ENCODE measurements around the gene ZNF772. TPM values are rescaled to one million over a fixed set of nuclear protein-coding genes. Genes with fewer than 3 reads are reported as not detected.
A peak's percentile ranks its signal among the peaks of the same experiment; 100 is the strongest.
"Not testable (repeated sequence)": the region's sequence is repeated elsewhere in the genome, so short reads cannot be mapped to it uniquely, and the experiment has no call there.

ZNF772 gene
- total RNA-seq (10 to 100 TPM; 19.7 to 23.5 (median 21.1) TPM), polyA plus RNA-seq (5.3 TPM)
- long read RNA-seq, donor 1, full-length matches to known transcripts: 18 of 23 reads
- long read RNA-seq, donor 1, partial matches to known transcripts: 0 of 23 reads
- long read RNA-seq, donor 1, other reads (novel, unspliced or antisense): 5 of 23 reads
- long read RNA-seq, donor 2, full-length matches to known transcripts: 7 of 9 reads
- long read RNA-seq, donor 2, partial matches to known transcripts: 0 of 9 reads
- long read RNA-seq, donor 2, other reads (novel, unspliced or antisense): 2 of 9 reads
- long read RNA-seq, donor 3, full-length matches to known transcripts: 53 of 59 reads
- long read RNA-seq, donor 3, partial matches to known transcripts: 0 of 59 reads
- long read RNA-seq, donor 3, other reads (novel, unspliced or antisense): 6 of 59 reads
- long read RNA-seq, donor 4, full-length matches to known transcripts: 11 of 11 reads
- long read RNA-seq, donor 4, partial matches to known transcripts: 0 of 11 reads
- long read RNA-seq, donor 4, other reads (novel, unspliced or antisense): 0 of 11 reads

- DNase-seq (peak; percentile 94 to 96 (median 95)), ATAC-seq (peak; percentile 99 to 100)
- Histone ChIP-seq H3K27ac (ENCODE audit: low read length) (peak within 1 kb of the TSS; percentile 97), H3K4me1 (ENCODE audit: control insufficient read depth, insufficient read depth, low read length) (peaks cover 3% of the 10 kb centered on the region), H3K27me3 (ENCODE audit: control insufficient read depth, insufficient read depth) (no peaks in the 10 kb centered on the region), H3K4me3 (ENCODE audit: low read length) (peak within 1 kb of the TSS; percentile 73), H3K9me3 (ENCODE audit: control insufficient read depth, low read length) (peaks cover 30% of the 10 kb centered on the region)
- intact Hi-C loops (cut with DNase I): no loop called here
- 5% methylated on average over 38 of the region's 38 CpGs for WGBS
Observed at GRCh38 chr19:57477191-57478008, at the start of gene ZNF772. Gene ZNF772, minus strand, starts transcription at chr19:57477566. Its CDS starts 257 bp downstream, at chr19:57477309.

- WGBS: 87% methylated on average over 4 of the region's 4 CpGs
- H3K9me3 ChIP-seq (ENCODE audit: control insufficient read depth, low read length); H3K4me3 ChIP-seq (ENCODE audit: low read length); H3K27me3 ChIP-seq (ENCODE audit: control insufficient read depth, insufficient read depth); intact Hi-C loops (cut with DNase I); H3K27ac ChIP-seq (ENCODE audit: low read length); H3K4me1 ChIP-seq (ENCODE audit: control insufficient read depth, insufficient read depth, low read length); ATAC-seq; DNase-seq: not testable (repeated sequence)
Observed at GRCh38 chr19:57518021-57518420, 40.7 kb upstream of the ZNF772 start.

- Histone ChIP-seq H3K27ac (ENCODE audit: low read length) (no peak overlapping the region), H3K27me3 (ENCODE audit: control insufficient read depth, insufficient read depth) (no peaks in the 10 kb centered on the region), H3K9me3 (ENCODE audit: control insufficient read depth, low read length) (peaks cover 10% of the 10 kb centered on the region), H3K4me1 (ENCODE audit: control insufficient read depth, insufficient read depth, low read length) (no peaks in the 10 kb centered on the region), H3K4me3 (ENCODE audit: low read length) (no peak overlapping the region)
- ATAC-seq (no peak), DNase-seq (no peak)
- 80% methylated on average over 5 of the region's 5 CpGs for WGBS
- intact Hi-C loops (cut with DNase I): no loop called here
Observed at GRCh38 chr19:57515255-57515654, 37.9 kb upstream of the ZNF772 start.

- WGBS: 97% methylated on average over 6 of the region's 6 CpGs
- Histone ChIP-seq H3K9me3 (ENCODE audit: control insufficient read depth, low read length) (peaks cover 10% of the 10 kb centered on the region), H3K27ac (ENCODE audit: low read length) (no peak overlapping the region), H3K4me1 (ENCODE audit: control insufficient read depth, insufficient read depth, low read length) (no peaks in the 10 kb centered on the region), H3K27me3 (ENCODE audit: control insufficient read depth, insufficient read depth) (no peaks in the 10 kb centered on the region), H3K4me3 (ENCODE audit: low read length) (no peak overlapping the region)
- intact Hi-C loops (cut with DNase I): no loop called here
- DNase-seq (peak in 1 of 3 donors; percentile 46), ATAC-seq (no peak)
Observed at GRCh38 chr19:57512845-57513244, 35.5 kb upstream of the ZNF772 start.

- H3K4me3 ChIP-seq (ENCODE audit: low read length): no peak overlapping the region
- DNase-seq: no peak
- intact Hi-C loops (cut with DNase I): no loop called here
- H3K4me1 ChIP-seq (ENCODE audit: control insufficient read depth, insufficient read depth, low read length): no peaks in the 10 kb centered on the region
- no peak overlapping the region for H3K27ac ChIP-seq (ENCODE audit: low read length)
- peaks cover 10% of the 10 kb centered on the region for H3K9me3 ChIP-seq (ENCODE audit: control insufficient read depth, low read length)
- H3K27me3 ChIP-seq (ENCODE audit: control insufficient read depth, insufficient read depth): no peaks in the 10 kb centered on the region
- ATAC-seq: no peak
Observed at GRCh38 chr19:57511484-57511883, 34.1 kb upstream of the ZNF772 start.

- no peak overlapping the region for H3K27ac ChIP-seq (ENCODE audit: low read length)
- H3K9me3 ChIP-seq (ENCODE audit: control insufficient read depth, low read length): peaks cover 5% of the 10 kb centered on the region
- no peak for ATAC-seq
- H3K4me1 ChIP-seq (ENCODE audit: control insufficient read depth, insufficient read depth, low read length): no peaks in the 10 kb centered on the region
- H3K4me3 ChIP-seq (ENCODE audit: low read length): no peak overlapping the region
- no peak for DNase-seq
- 62% methylated on average over 4 of the region's 4 CpGs for whole genome bisulfite sequencing
- no peaks in the 10 kb centered on the region for H3K27me3 ChIP-seq (ENCODE audit: control insufficient read depth, insufficient read depth)
- intact Hi-C loops (cut with DNase I): loop anchor here in 1 of 4 donors (10.0 kb wide), 1 partner anchor 741 kb away; no protein-coding TSS in a partner anchor
Observed at GRCh38 chr19:57506163-57506562, 28.8 kb upstream of the ZNF772 start.

GRCh38 chr19:57500400-57500799, 23.0 kb upstream of the ZNF772 start:
- peak; percentile 20 to 56 for ATAC-seq
- not testable (repeated sequence) for H3K27ac ChIP-seq (ENCODE audit: low read length); H3K27me3 ChIP-seq (ENCODE audit: control insufficient read depth, insufficient read depth); DNase-seq; H3K9me3 ChIP-seq (ENCODE audit: control insufficient read depth, low read length); H3K4me1 ChIP-seq (ENCODE audit: control insufficient read depth, insufficient read depth, low read length)
- intact Hi-C loops (cut with DNase I): loop anchor here in 1 of 4 donors (10.0 kb wide), 1 partner anchor 736 kb away; no protein-coding TSS in a partner anchor
- 0% methylated on average over 1 of the region's 4 CpGs for WGBS
- peak overlapping the region; percentile 42 for H3K4me3 ChIP-seq (ENCODE audit: low read length)

- WGBS: under 1% methylated on average over 60 of the region's 69 CpGs
- not testable (repeated sequence) for H3K9me3 ChIP-seq (ENCODE audit: control insufficient read depth, low read length); H3K4me1 ChIP-seq (ENCODE audit: control insufficient read depth, insufficient read depth, low read length); H3K27me3 ChIP-seq (ENCODE audit: control insufficient read depth, insufficient read depth)
- Histone ChIP-seq H3K4me3 (ENCODE audit: low read length) (peak within 1 kb of the TSS; percentile 75), H3K27ac (ENCODE audit: low read length) (peak within 1 kb of the TSS; percentile 76)
- ATAC-seq (peak; percentile 100), DNase-seq (peak; percentile 98 to 99 (median 99))
- intact Hi-C loops (cut with DNase I): loop anchor here in 1 of 4 donors (10.0 kb wide), 1 partner anchor 735 kb away; no protein-coding TSS in a partner anchor
Observed at GRCh38 chr19:57499680-57500395, 22.5 kb upstream of the ZNF772 start, which contains the start of gene ZNF773. Gene ZNF773, plus strand, starts transcription at chr19:57499938. Its CDS starts 143 bp downstream, at chr19:57500081.

GRCh38 chr19:57499332-57499679, 21.9 kb upstream of the ZNF772 start:
- H3K4me1 ChIP-seq (ENCODE audit: control insufficient read depth, insufficient read depth, low read length); intact Hi-C loops (cut with DNase I); H3K27ac ChIP-seq (ENCODE audit: low read length); H3K4me3 ChIP-seq (ENCODE audit: low read length); ATAC-seq; H3K9me3 ChIP-seq (ENCODE audit: control insufficient read depth, low read length); DNase-seq; H3K27me3 ChIP-seq (ENCODE audit: control insufficient read depth, insufficient read depth): not testable (repeated sequence)

- intact Hi-C loops (cut with DNase I); H3K27ac ChIP-seq (ENCODE audit: low read length); H3K27me3 ChIP-seq (ENCODE audit: control insufficient read depth, insufficient read depth); DNase-seq; H3K4me1 ChIP-seq (ENCODE audit: control insufficient read depth, insufficient read depth, low read length); H3K9me3 ChIP-seq (ENCODE audit: control insufficient read depth, low read length): not testable (repeated sequence)
- H3K4me3 ChIP-seq (ENCODE audit: low read length): peak overlapping the region; percentile 3
- WGBS: no CpG with 5 or more reads among the region's 1 CpG
- peak; percentile 28 to 56 for ATAC-seq
Observed at GRCh38 chr19:57488299-57488644, 10.9 kb upstream of the ZNF772 start.
